Activated CD4-positive, alpha-beta T cell treated with anti-CD3 and anti-CD28 coated beads, Interleukin-10, Interleukin-2, amounts not matched to agents 100 ng/mL and 50 ng/mL, durations not matched to agents 16 hours and 8 hours (primary cell): ENCODE data around the gene JAM3.

Experiments used
- DNase-seq: peaks from one replicate; pipeline ENCODE4 v3.0.0-alpha.2; 2020

JAM3 gene

DNA sequence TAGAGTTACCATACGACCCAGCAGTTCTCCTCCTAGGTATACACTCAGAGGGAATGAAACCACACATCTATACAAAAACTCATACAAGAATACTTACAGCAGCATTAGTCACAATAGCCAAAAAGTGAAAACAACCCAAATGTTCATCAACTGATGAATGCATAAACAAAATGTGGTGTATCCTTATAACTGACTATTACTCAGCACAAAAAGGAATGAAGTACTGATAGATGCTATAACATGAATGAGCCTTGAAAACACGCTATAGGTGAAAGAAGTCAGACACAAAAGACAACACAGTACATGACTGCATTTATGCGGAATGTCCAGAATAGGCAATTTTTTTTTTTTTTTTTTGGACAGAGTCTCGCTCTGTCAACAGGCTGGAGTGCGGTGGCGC, 131.8 kb downstream of the JAM3 start:
- no peak for DNase-seq
